ENCODE data around the gene ST8SIA5.

ST8SIA5 gene

GRCh38 chr18:46622999-46623398 lies 133.9 kb downstream of the ST8SIA5 start:
- no peak overlapping the region for H3K4me3 Mint-ChIP-seq
- no peaks in the 10 kb centered on the region for H3K9me3 Mint-ChIP-seq
- H3K4me1 Mint-ChIP-seq = no peaks in the 10 kb centered on the region
- H3K27me3 Mint-ChIP-seq (ENCODE audit: low read depth, poor library complexity) = peaks cover 36% of the 10 kb centered on the region
- no peak overlapping the region for H3K27ac Mint-ChIP-seq
- no peak for DNase-seq
- H3K36me3 Mint-ChIP-seq (ENCODE audit: low read depth) = no peaks in the 10 kb centered on the region
- TF ChIP-seq CTCF (IDR thresholded peaks at IDR 0.05) = no peak

DNA sequence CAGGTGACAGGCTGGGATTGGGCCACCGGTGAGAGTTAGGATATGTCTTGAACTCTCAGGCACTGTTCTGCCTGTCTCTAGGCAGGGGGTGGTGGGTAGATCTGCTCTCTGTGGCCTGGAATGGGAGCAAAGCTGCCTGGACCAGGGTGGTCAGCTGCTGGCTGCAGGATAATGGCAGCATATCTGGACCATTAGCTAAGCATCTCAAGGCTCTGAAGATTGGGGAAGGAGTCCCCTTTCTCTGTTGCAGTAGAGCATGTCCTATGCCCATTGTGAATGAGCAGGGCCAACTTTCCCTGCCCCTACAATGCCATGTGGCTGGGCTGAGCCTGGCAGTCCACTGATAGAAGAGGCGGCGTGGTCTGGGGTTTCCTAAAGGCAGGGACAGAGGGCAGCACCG lies 134.4 kb downstream of the ST8SIA5 start:
- H3K9me3 Mint-ChIP-seq = no peaks in the 10 kb centered on the region
- H3K36me3 Mint-ChIP-seq (ENCODE audit: low read depth) = no peaks in the 10 kb centered on the region
- H3K4me3 Mint-ChIP-seq = no peak overlapping the region
- no peak for TF ChIP-seq CTCF (IDR thresholded peaks at IDR 0.05)
- no peak for DNase-seq
- H3K27me3 Mint-ChIP-seq (ENCODE audit: low read depth, poor library complexity) = peaks cover 34% of the 10 kb centered on the region
- no peaks in the 10 kb centered on the region for H3K4me1 Mint-ChIP-seq
- H3K27ac Mint-ChIP-seq = no peak overlapping the region

GRCh38 chr18:46621871-46622270 lies 135.0 kb downstream of the ST8SIA5 start:
- H3K4me1 Mint-ChIP-seq = no peaks in the 10 kb centered on the region
- peaks cover 31% of the 10 kb centered on the region for H3K27me3 Mint-ChIP-seq (ENCODE audit: low read depth, poor library complexity)
- no peaks in the 10 kb centered on the region for H3K9me3 Mint-ChIP-seq
- H3K36me3 Mint-ChIP-seq (ENCODE audit: low read depth) = no peaks in the 10 kb centered on the region
- DNase-seq = no peak
- H3K27ac Mint-ChIP-seq = no peak overlapping the region
- no peak for TF ChIP-seq CTCF (IDR thresholded peaks at IDR 0.05)
- H3K4me3 Mint-ChIP-seq = no peak overlapping the region

- Mint-ChIP-seq H3K9me3 (no peaks in the 10 kb centered on the region), H3K27me3 (ENCODE audit: low read depth, poor library complexity) (peaks cover 27% of the 10 kb centered on the region), H3K4me3 (no peak overlapping the region), H3K36me3 (ENCODE audit: low read depth) (no peaks in the 10 kb centered on the region), H3K27ac (no peak overlapping the region), H3K4me1 (no peaks in the 10 kb centered on the region)
- no peak for DNase-seq
- TF ChIP-seq CTCF (IDR thresholded peaks at IDR 0.05) = no peak
Measured at GRCh38 chr18:46621111-46621766, 135.6 kb downstream of the ST8SIA5 start.

- Mint-ChIP-seq H3K9me3 (peaks cover 4% of the 10 kb centered on the region), H3K36me3 (ENCODE audit: low read depth) (no peaks in the 10 kb centered on the region), H3K27me3 (ENCODE audit: low read depth, poor library complexity) (peaks cover 29% of the 10 kb centered on the region), H3K27ac (no peak overlapping the region), H3K4me1 (no peaks in the 10 kb centered on the region), H3K4me3 (no peak overlapping the region)
- no peak for TF ChIP-seq CTCF (IDR thresholded peaks at IDR 0.05)
- DNase-seq = no peak
Measured at GRCh38 chr18:46619559-46619958, 137.3 kb downstream of the ST8SIA5 start.
